HL-60 (cell line): ENCODE data around the gene HIRA.

Source experiments
- SPI1 ChIP-seq: IDR thresholded peaks from 2 replicates; pipeline ENCODE4 v1.6.1; 2012; ENCODE audit warnings: low read depth, mild to moderate bottlenecking, borderline replicate concordance
- TF ChIP-seq, protein P1 (sequence below): IDR thresholded peaks from one replicate; pipeline ENCODE4 v1.5.1; 2011; ENCODE audit warnings: low read length, control low read depth, inconsistent platforms; ENCODE audit not compliant: insufficient read depth

DNA sequence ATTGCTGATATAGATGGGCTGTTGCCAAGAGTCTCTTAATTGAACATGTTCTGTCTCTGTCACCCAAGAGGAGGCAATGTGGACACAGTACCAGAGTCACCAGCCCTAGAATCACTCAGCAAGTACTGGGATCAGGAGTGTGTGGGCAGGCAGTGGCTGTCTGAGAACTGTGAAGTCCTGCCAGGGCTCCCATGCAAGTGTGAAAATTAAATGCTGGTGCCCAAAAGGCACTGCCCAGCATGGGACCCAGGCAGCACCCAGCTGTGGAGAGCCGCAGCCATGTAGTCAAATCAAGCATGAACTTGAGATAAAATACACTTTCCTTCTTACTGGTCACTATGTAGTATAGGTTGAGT lies 19.9 kb downstream of the HIRA start:
- TF ChIP-seq, protein P1, sequence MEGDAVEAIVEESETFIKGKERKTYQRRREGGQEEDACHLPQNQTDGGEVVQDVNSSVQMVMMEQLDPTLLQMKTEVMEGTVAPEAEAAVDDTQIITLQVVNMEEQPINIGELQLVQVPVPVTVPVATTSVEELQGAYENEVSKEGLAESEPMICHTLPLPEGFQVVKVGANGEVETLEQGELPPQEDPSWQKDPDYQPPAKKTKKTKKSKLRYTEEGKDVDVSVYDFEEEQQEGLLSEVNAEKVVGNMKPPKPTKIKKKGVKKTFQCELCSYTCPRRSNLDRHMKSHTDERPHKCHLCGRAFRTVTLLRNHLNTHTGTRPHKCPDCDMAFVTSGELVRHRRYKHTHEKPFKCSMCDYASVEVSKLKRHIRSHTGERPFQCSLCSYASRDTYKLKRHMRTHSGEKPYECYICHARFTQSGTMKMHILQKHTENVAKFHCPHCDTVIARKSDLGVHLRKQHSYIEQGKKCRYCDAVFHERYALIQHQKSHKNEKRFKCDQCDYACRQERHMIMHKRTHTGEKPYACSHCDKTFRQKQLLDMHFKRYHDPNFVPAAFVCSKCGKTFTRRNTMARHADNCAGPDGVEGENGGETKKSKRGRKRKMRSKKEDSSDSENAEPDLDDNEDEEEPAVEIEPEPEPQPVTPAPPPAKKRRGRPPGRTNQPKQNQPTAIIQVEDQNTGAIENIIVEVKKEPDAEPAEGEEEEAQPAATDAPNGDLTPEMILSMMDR, result no peak
- TF ChIP-seq SPI1, result no peak
